ENCODE measurements around the gene SCP2. TPM values are rescaled to one million over a fixed set of nuclear protein-coding genes. Genes with fewer than 3 reads are reported as not detected.

SCP2 gene
- polyA plus RNA-seq, 1 of the 3 experiments (the other 2 are of a cell fraction), result 49.5 TPM

GRCh38 chr1:53050310-53050709 is 123.2 kb downstream of the SCP2 start:
- TF ChIP-seq NRF1 (IDR thresholded peaks at IDR 0.05; ENCODE audit: low read depth, low read length), result no peak
- TF ChIP-seq RFX5 (IDR thresholded peaks at IDR 0.05; ENCODE audit: low read length), result no peak
- TF ChIP-seq TCF12 (IDR thresholded peaks at IDR 0.05), result no peak
- no peak for TF ChIP-seq JUND (IDR thresholded peaks at IDR 0.05)
- TF ChIP-seq USF1 (IDR thresholded peaks at IDR 0.05; ENCODE audit: borderline replicate concordance, low read depth), result no peak
- no peak for TF ChIP-seq RAD21 (IDR thresholded peaks at IDR 0.05; ENCODE audit: low read length)
- no peak for TF ChIP-seq FOXM1 (IDR thresholded peaks at IDR 0.05; ENCODE audit: low read depth)
- TF ChIP-seq EZH2phosphoT487 (IDR thresholded peaks at IDR 0.05; ENCODE audit: borderline replicate concordance, low read depth), result no peak
- TF ChIP-seq RXRA (IDR thresholded peaks at IDR 0.05; ENCODE audit: borderline replicate concordance, low read depth), result no peak
- TF ChIP-seq CTCF (IDR thresholded peaks at IDR 0.05), result no peak
- TF ChIP-seq YY1 (IDR thresholded peaks at IDR 0.05; ENCODE audit: low read depth), result no peak
- H3K4me2 ChIP-seq, result no peak overlapping the region
- H3K27me3 ChIP-seq (ENCODE audit: insufficient read depth), result no peaks in the 10 kb centered on the region
- H3K27ac ChIP-seq (ENCODE audit: low read depth in 2 of 2, low read length in 1 of 2), result no peak overlapping the region
- H3F3A ChIP-seq (replicated peaks; ENCODE audit: insufficient read depth), result peaks cover 23% of the 10 kb centered on the region
- no peak overlapping the region for H3K4me3 ChIP-seq (ENCODE audit: low read depth in 2 of 2, low read length in 1 of 2)
- ChIA-PET CTCF (no interaction called here), POLR2A (no interaction called here)
- no peak overlapping the region for H3K9ac ChIP-seq
- H3K4me1 ChIP-seq (ENCODE audit: control insufficient read depth in 1 of 2, insufficient read depth in 2 of 2, low read depth in 1 of 2, low read length in 1 of 2), result peaks cover 28 to 43% of the 10 kb centered on the region in 2 experiments
- no peak for DNase-seq
- H3K36me3 ChIP-seq (replicated peaks in 1 of 2; ENCODE audit: control insufficient read depth in 1 of 2, insufficient read depth in 2 of 2, low read length in 1 of 2), result peaks cover 22 to 28% of the 10 kb centered on the region in 2 experiments
- 93% methylated on average over 2 of the region's 2 CpGs for WGBS (ENCODE audit: low lambda C conversion rate)
- H4K20me1 ChIP-seq (ENCODE audit: insufficient read depth), result no peaks in the 10 kb centered on the region
- no peak overlapping the region for H2AFZ ChIP-seq (ENCODE audit: low read depth)
- H3K9me3 ChIP-seq, result no peaks in the 10 kb centered on the region
- H3K9me2 ChIP-seq, result no peaks in the 10 kb centered on the region
- no peaks in the 10 kb centered on the region for H3K79me2 ChIP-seq (ENCODE audit: insufficient read depth)

GRCh38 chr1:53051676-53052075 is 124.6 kb downstream of the SCP2 start:
- Histone ChIP-seq H3K36me3 (replicated peaks in 1 of 2; ENCODE audit: control insufficient read depth in 1 of 2, insufficient read depth in 2 of 2, low read length in 1 of 2) (peaks cover 22 to 28% of the 10 kb centered on the region in 2 experiments), H3K9me2 (no peaks in the 10 kb centered on the region), H4K20me1 (ENCODE audit: insufficient read depth) (no peaks in the 10 kb centered on the region), H3K27ac (ENCODE audit: low read depth in 2 of 2, low read length in 1 of 2) (no peak overlapping the region), H3K4me1 (ENCODE audit: control insufficient read depth in 1 of 2, insufficient read depth in 2 of 2, low read depth in 1 of 2, low read length in 1 of 2) (peaks cover 26 to 39% of the 10 kb centered on the region in 2 experiments), H3K4me3 (ENCODE audit: low read depth in 2 of 2, low read length in 1 of 2) (no peak overlapping the region), H3K4me2 (no peak overlapping the region), H2AFZ (ENCODE audit: low read depth) (no peak overlapping the region), H3F3A (replicated peaks; ENCODE audit: insufficient read depth) (peaks cover 20% of the 10 kb centered on the region), H3K27me3 (ENCODE audit: insufficient read depth) (no peaks in the 10 kb centered on the region), H3K79me2 (ENCODE audit: insufficient read depth) (no peaks in the 10 kb centered on the region), H3K9me3 (no peaks in the 10 kb centered on the region), H3K9ac (no peak overlapping the region)
- no peak for DNase-seq
- TF ChIP-seq GABPA (IDR thresholded peaks at IDR 0.05; ENCODE audit: low read depth) (no peak), JUND (IDR thresholded peaks at IDR 0.05) (no peak), CHD2 (IDR thresholded peaks at IDR 0.05; ENCODE audit: low read length, partially characterized antibody) (no peak), FOXM1 (IDR thresholded peaks at IDR 0.05; ENCODE audit: low read depth) (no peak), REST (IDR thresholded peaks at IDR 0.05; ENCODE audit: low read depth, low read length) (no peak), PBX3 (IDR thresholded peaks at IDR 0.05) (no peak), MEF2A (IDR thresholded peaks at IDR 0.05; ENCODE audit: borderline replicate concordance, low read depth) (no peak), SIN3A (IDR thresholded peaks at IDR 0.05; ENCODE audit: borderline replicate concordance, low read depth, low read length) (no peak), MXI1 (IDR thresholded peaks at IDR 0.05; ENCODE audit: low read depth, low read length) (no peak), SMC3 (IDR thresholded peaks at IDR 0.05; ENCODE audit: low read depth, low read length) (no peak), FOXJ3 (CRISPR knock-in tag; IDR thresholded peaks at IDR 0.05) (no peak), EP300 (IDR thresholded peaks at IDR 0.05; ENCODE audit: borderline replicate concordance in 1 of 2, low read depth in 1 of 2, low read length in 1 of 2) (no peak), EZH2phosphoT487 (IDR thresholded peaks at IDR 0.05; ENCODE audit: borderline replicate concordance, low read depth) (no peak), YY1 (IDR thresholded peaks at IDR 0.05; ENCODE audit: low read depth) (no peak), FOSL2 (IDR thresholded peaks at IDR 0.05; ENCODE audit: borderline replicate concordance, low read depth) (no peak)
- CTCF ChIA-PET, result no interaction called here
- WGBS (ENCODE audit: low lambda C conversion rate), result 31% methylated on average over 1 of the region's 1 CpG
- POLR2A ChIA-PET, result no interaction called here

Measured in SK-N-SH (cell line).